Hematopoietic multipotent progenitor cell (in vitro differentiated cells): ENCODE results near the gene CDK5RAP2. TPM values are rescaled to one million over a fixed set of nuclear protein-coding genes. Genes with fewer than 3 reads are reported as not detected.
A peak's percentile ranks its signal among the peaks of the same experiment; 100 is the strongest.

Experiments used
- DNase-seq, 3 donors: peaks; one replicate each; pipeline ENCODE4 v3.0.0-alpha.2; 2011 to 2015; ENCODE audit warnings: low read depth in 2 of 3, low spot score in 2 of 3
- total RNA-seq: library from RNA; depleted of rRNA; stranded (reverse); fragments of >200 nt; gene quantifications from one replicate; pipeline ENCODE4 v1.2.3, GENCODE V29; 2012

The CDK5RAP2 gene
- total RNA-seq, 1 donor: 25.0 TPM

DNA sequence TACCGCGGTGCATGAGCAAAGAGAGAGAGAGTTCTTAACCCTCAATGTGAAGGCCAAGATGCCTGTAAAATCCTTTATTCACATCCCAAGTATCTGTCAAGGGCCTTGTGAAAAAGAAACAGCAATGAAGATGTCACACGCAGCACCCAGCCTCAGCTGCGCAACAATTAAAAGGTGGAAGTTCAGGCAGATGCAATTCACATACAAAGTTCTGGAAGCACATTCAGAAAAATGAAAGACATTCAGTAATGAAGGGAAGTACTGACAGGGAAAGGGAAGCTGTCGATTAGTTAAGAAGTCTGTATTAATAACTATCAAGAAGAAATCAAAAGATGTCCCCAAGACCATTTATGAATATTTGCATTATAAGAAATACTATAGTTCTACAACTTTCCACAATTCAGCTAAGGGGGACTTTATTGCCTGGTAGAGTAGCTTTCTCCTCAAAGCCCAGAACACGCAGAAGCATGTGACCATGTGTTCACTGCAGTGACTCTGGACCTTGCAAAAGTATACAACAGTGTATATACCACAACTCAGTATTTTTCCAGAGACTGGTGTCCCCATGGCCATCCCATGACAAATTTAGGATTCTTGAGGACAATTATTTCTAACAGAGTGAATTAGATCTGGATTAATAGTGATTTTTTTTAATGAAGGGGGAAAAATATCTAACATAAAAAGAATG, 137.5 kb downstream of the CDK5RAP2 start:
- DNase-seq: no peak

GRCh38 chr9:120441426-120442307, 138.3 kb downstream of the CDK5RAP2 start:
- DNase-seq: no peak

GRCh38 chr9:120440791-120441190, 139.2 kb downstream of the CDK5RAP2 start:
- no peak for DNase-seq

DNA sequence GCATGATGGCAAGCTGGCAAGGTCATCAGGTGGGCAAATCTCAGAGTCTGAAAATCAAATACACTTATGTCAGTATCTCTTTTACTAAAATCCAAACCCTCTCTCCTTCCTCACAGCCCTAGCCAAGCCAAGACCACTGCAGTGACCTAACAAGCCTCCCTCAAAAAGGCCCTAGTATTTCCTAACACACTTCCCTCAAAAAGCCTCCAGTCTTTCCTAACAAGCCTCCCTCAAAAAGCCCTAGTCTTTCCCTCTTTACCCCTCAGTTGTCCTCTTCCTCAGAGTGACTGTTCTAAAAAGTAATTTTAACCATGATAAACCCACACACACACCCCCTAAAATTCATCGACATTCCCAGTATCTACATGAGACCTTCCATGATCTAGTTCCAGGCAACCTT, 140.0 kb downstream of the CDK5RAP2 start:
- DNase-seq: no peak

- peak in 1 of 3 donors; percentile 16 for DNase-seq
Observed at GRCh38 chr9:120438836-120439546, 141.0 kb downstream of the CDK5RAP2 start.

DNA sequence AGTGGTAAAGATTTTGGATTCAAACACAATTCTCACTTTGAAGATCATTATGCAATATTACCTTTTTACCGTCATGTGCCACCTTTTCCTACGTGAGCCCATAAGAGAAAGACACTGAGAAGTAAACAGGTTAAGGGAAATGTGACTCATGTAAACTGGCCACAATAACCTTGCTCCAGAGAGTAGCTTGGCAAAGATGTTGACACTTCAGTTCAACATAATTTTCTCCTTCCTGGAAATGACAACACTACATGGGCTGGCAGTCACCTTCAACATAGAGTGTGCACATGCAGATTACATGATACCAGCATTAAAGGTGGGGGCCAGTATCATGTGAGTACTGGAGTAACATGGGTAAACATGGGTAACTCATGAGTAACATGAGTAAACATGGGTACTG, 141.9 kb downstream of the CDK5RAP2 start:
- no peak for DNase-seq

- peak in 1 of 3 donors; percentile 58 for DNase-seq
Observed at GRCh38 chr9:120436983-120437475, 142.9 kb downstream of the CDK5RAP2 start.

GRCh38 chr9:120436446-120436845, 143.5 kb downstream of the CDK5RAP2 start:
- DNase-seq: no peak

- DNase-seq: no peak
Observed at GRCh38 chr9:120435091-120435490, 144.9 kb downstream of the CDK5RAP2 start.

GRCh38 chr9:120434532-120434931, 145.4 kb downstream of the CDK5RAP2 start:
- DNase-seq: no peak

DNA sequence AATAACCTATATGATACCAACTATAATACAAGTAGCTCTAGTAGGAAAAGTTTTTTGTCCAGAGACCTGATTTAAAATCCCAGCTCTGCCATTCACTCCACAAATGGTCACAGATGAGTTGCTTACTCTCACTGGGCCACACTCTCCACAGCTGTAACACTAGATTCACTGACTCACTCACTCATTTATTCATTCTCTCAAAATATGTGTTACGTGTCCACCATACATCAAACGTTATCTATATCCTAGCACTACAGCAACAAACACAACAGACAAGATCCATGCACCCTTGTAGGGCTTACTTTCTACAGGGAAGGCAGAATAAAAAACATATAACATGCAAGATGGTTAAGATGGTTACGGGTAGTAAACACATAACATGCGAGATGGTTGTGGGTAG, 146.3 kb downstream of the CDK5RAP2 start:
- no peak for DNase-seq

- no peak for DNase-seq
Observed at GRCh38 chr9:120432600-120432999, 147.4 kb downstream of the CDK5RAP2 start.

DNA sequence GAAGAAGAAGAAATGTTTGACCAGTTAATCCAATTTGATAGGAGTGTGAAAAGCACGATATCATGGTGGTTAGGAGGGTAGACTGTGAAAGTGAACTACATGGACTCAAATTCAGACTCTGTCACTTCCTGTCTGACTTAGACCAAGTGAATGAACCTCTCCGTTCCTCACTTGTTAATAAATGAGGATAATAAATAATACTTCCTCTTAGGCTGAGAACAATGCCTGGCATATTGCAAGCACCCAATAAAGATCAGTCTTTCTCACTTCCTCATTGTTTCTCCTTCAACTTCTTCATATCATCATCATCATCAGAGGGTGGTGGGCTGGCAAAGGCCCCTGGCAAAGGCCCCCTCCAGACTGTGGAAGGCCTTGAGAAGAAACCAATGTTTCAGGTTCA, 148.7 kb downstream of the CDK5RAP2 start:
- no peak for DNase-seq

GRCh38 chr9:120424248-120424647, 155.7 kb downstream of the CDK5RAP2 start:
- DNase-seq: no peak

GRCh38 chr9:120423812-120424211, 156.2 kb downstream of the CDK5RAP2 start:
- DNase-seq: no peak

- DNase-seq: no peak
Observed at GRCh38 chr9:120421977-120422376, 158.0 kb downstream of the CDK5RAP2 start.

GRCh38 chr9:120418315-120418714, 161.7 kb downstream of the CDK5RAP2 start:
- DNase-seq: no peak

DNA sequence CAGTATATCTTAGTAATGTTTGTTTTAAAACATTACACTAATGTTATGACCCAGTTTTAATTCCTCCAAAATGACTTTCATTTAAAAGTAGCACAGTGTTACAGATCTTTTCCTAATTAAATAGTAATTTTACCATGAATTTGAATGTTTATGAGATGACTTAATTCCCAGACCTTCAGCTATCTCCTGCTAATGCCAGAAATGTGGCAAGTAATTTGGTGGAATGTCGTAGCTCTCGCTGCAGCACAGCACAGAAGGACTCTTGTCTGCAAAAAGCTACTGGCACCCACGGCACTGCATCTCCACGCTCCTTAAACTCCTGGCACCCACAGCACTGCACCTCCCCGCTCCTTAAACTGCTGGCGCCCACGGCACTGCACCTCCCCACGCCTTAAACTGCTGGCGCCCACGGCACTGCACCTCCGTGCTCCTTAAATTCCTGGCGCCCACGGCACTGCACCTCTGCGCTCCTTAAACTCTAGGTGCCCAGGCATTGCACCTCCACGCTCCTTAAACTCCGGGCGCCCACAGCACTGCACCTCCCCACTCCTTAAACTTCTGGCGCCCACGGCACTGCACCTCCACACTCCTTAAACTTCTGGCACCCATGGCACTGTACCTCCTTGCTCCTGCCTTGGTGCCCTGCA, 163.1 kb downstream of the CDK5RAP2 start:
- no peak for DNase-seq

DNA sequence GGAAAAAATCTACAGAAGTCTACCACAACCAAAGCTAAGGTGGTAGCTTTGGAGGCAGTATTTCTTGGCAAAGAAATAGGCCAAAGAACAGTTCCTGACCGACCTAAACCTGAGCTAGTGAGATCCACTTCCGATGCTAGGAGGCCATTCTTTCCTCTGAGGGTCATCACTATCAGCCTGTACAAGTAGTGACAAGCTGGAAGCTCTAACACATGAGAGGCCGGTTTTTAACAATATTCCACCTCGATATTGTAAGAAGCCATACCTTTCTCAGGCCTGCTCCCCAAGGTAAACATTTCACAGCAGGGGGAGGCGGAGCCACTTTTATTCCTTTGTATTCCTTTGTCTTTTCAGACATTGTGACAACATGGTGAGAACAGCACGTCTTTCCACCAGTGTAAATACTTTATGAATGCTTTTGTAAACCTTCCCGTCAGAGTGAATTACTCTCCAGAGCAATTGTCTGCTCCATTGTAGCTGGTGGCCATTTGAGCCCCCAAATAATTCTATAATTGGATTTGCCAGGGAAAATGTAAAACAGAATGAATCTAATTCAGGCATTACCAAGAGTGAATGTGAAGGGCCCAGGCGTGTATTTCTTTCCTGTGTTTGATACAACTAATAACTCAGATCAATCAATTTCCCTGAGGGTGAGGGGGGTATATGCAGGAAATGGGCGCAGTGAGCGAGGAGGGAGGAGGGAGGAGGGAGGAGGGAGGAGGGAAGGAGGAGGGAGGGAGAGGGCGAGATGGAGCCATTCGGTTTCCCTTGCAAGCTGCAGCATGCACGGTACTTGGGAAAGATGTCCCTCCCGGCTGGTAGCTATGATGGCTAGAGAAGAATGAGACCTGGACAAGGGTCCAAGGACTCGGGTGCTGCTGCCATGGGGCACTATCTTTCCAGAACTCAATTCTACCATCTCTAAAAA, 166.6 kb downstream of the CDK5RAP2 start:
- no peak for DNase-seq
